ENCODE measurements around the gene SEC31A. TPM values are rescaled to one million over a fixed set of nuclear protein-coding genes. Genes with fewer than 3 reads are reported as not detected.
A peak's percentile ranks its signal among the peaks of the same experiment; 100 is the strongest.

SEC31A gene
- total RNA-seq, 5 donors from 2014 or later (not counting 1 experiment from before 2014, with no cell fraction given): 107 to 146 (median 130) TPM

- DNase-seq (peak in 1 of 35 experiments; percentile 16), ATAC-seq (replicated peaks in 1 of 4) (no peak)
- no peaks in the 10 kb centered on the region for H3K9me3 Mint-ChIP-seq
- Histone ChIP-seq H3K27me3 (replicated peaks in 1 of 2; ENCODE audit: control insufficient read depth in 2 of 2, extremely low read depth in 1 of 2, insufficient read depth in 2 of 2, low read length in 1 of 2) (no peaks in the 10 kb centered on the region), H3K9me3 (no peaks in the 10 kb centered on the region), H3K4me3 (ENCODE audit: control insufficient read depth in 1 of 2, extremely low read depth in 1 of 2, low read length in 1 of 2) (peak overlapping the region; percentile 77 to 85), H3K4me1 (ENCODE audit: control insufficient read depth in 1 of 2, extremely low read depth in 1 of 2, insufficient read depth in 2 of 2, low read length in 2 of 2) (peaks cover 3 to 24% of the 10 kb centered on the region in 2 experiments), H3K36me3 (ENCODE audit: control insufficient read depth in 2 of 2, extremely low read depth in 1 of 2, insufficient read depth in 1 of 2, low read length in 1 of 2) (peaks cover 0 to 11% of the 10 kb centered on the region in 2 donors), H3K27ac (ENCODE audit: low read length) (peak overlapping the region; percentile 91)
- CTCF ChIA-PET: interaction anchor here (0.6 to 2.5 kb wide), 15 partner anchors 8 to 525 kb away, joined by 3 to 23 read pairs (median 5); partner anchors contain the start of genes COPS4 (in 1 of the 2), COQ2 (in 1 of the 2), HNRNPD (in 1 of the 2) and LIN54 (in 1 of the 2)
- no peaks in the 10 kb centered on the region for H3K27me3 Mint-ChIP-seq
- WGBS (ENCODE audit: insufficient coverage): 0% methylated on average over 2 of the region's 4 CpGs
- POLR2A ChIA-PET: interaction anchor here (0.5 to 2.3 kb wide), 9 partner anchors 10 to 555 kb away, joined by 3 to 20 read pairs (median 8); partner anchors contain the start of genes COPS4 (in 1 of the 2) and LIN54 (in 1 of the 2)
- no peak overlapping the region for H3K27ac Mint-ChIP-seq
- no peak overlapping the region for H3K4me3 Mint-ChIP-seq
- peaks cover 11 to 18% (median 14%) of the 10 kb centered on the region in 3 donors for H3K4me1 Mint-ChIP-seq
- H3K36me3 Mint-ChIP-seq: peaks cover 12% of the 10 kb centered on the region
Measured at GRCh38 chr4:82899374-82900065, 8.6 kb upstream of the SEC31A start.

- ATAC-seq (replicated peaks in 1 of 4) (no peak), DNase-seq (peak in 7 of 35 experiments; percentile 4 to 53 (median 9))
- H3K27me3 Mint-ChIP-seq: no peaks in the 10 kb centered on the region
- H3K27ac ChIP-seq (ENCODE audit: low read length): peak overlapping the region; percentile 91
- POLR2A ChIA-PET: interaction anchor here (0.6 to 2.3 kb wide), 3 partner anchors 108 to 136 kb away, joined by 5 to 20 read pairs (median 12); partner anchors contain the start of genes COPS4 (in 1 of the 2) and LIN54 (in 1 of the 2)
- peaks cover 3 to 20% of the 10 kb centered on the region in 2 donors for H3K36me3 ChIP-seq (ENCODE audit: control insufficient read depth in 2 of 2, extremely low read depth in 1 of 2, insufficient read depth in 1 of 2, low read length in 1 of 2)
- H3K36me3 Mint-ChIP-seq: peaks cover 20% of the 10 kb centered on the region
- H3K9me3 Mint-ChIP-seq: no peaks in the 10 kb centered on the region
- H3K27me3 ChIP-seq (replicated peaks in 1 of 2; ENCODE audit: control insufficient read depth in 2 of 2, extremely low read depth in 1 of 2, insufficient read depth in 2 of 2, low read length in 1 of 2): no peaks in the 10 kb centered on the region
- peaks cover 3 to 24% of the 10 kb centered on the region in 2 experiments for H3K4me1 ChIP-seq (ENCODE audit: control insufficient read depth in 1 of 2, extremely low read depth in 1 of 2, insufficient read depth in 2 of 2, low read length in 2 of 2)
- peaks cover 11 to 16% (median 11%) of the 10 kb centered on the region in 3 donors for H3K4me1 Mint-ChIP-seq
- H3K4me3 ChIP-seq (ENCODE audit: control insufficient read depth in 1 of 2, extremely low read depth in 1 of 2, low read length in 1 of 2): peak overlapping the region in 1 of 2 donors; percentile 17
- no CpG with 5 or more reads among the region's 7 CpGs for WGBS (ENCODE audit: insufficient coverage)
- no peak overlapping the region for H3K27ac Mint-ChIP-seq
- CTCF ChIA-PET: interaction anchor here in 1 of 2 donors (0.5 to 2.5 kb wide), 7 partner anchors 9 to 227 kb away, joined by 3 to 23 read pairs (median 6); partner anchors contain the start of genes COPS4 and LIN54
- no peak overlapping the region for H3K4me3 Mint-ChIP-seq
- no peaks in the 10 kb centered on the region for H3K9me3 ChIP-seq
Measured at GRCh38 chr4:82898322-82899243, 7.6 kb upstream of the SEC31A start.

DNA sequence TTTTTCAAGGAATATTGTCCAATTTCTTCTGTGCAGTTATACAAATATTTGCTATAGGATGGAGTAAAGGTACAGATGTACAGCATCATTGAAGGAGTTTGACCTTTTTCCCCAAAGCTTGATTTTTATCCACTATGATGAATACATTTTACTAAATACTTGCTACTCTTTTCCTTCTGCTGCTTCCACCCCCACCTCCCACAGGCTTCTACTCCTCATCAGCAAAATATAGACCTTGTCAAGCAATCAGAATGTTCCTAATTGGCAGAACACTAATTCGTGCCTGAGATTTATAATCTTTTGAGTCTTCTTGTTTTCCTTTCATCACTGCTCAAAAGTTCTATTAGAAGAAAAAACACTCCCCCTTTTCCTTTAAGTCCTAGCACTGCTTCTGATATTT, 5.8 kb upstream of the SEC31A start:
- CTCF ChIA-PET: interaction anchor here in 1 of 2 donors (1.5 kb wide), 2 partner anchors 45 to 467 kb away, joined by 5 to 8 read pairs; no protein-coding TSS in a partner anchor
- H3K4me1 Mint-ChIP-seq: peaks cover 17 to 20% (median 19%) of the 10 kb centered on the region in 3 donors

DNA sequence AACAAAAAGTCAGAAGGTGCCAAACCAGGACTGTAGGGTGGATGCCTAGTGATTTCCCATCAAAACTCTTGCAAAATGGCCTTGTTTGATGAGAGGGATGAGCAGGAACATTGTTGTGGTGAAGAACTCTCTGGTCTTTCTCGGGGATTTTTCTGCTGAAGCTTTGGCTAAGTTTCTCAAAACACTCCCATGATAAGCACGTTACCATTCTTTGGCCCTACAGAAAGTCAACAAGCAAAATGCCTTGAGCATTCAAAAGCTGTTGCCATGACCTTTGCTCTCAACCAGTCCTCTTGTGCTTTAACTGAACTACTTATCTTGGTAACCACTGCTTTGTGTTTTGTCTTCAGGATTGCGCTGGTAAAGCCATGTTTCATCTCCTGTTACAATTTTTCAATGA, 3.0 kb upstream of the SEC31A start:
- Mint-ChIP-seq H3K27ac (no peak overlapping the region), H3K36me3 (peaks cover 22% of the 10 kb centered on the region), H3K27me3 (no peaks in the 10 kb centered on the region), H3K9me3 (no peaks in the 10 kb centered on the region), H3K4me3 (no peak overlapping the region), H3K4me1 (peaks cover 32 to 38% (median 34%) of the 10 kb centered on the region in 3 donors)
- CTCF ChIA-PET: interaction anchor here in 1 of 2 donors (0.8 kb wide), 1 partner anchor 10 kb away, joined by 3 read pairs; no protein-coding TSS in a partner anchor
- WGBS (ENCODE audit: insufficient coverage): 100% methylated on average over 2 of the region's 3 CpGs
- Histone ChIP-seq H3K4me1 (ENCODE audit: control insufficient read depth in 1 of 2, extremely low read depth in 1 of 2, insufficient read depth in 2 of 2, low read length in 2 of 2) (peaks cover 13 to 23% of the 10 kb centered on the region in 2 experiments), H3K36me3 (ENCODE audit: control insufficient read depth in 2 of 2, extremely low read depth in 1 of 2, insufficient read depth in 1 of 2, low read length in 1 of 2) (peaks cover 3 to 20% of the 10 kb centered on the region in 2 donors), H3K4me3 (ENCODE audit: control insufficient read depth in 1 of 2, extremely low read depth in 1 of 2, low read length in 1 of 2) (no peak overlapping the region), H3K27me3 (replicated peaks in 1 of 2; ENCODE audit: control insufficient read depth in 2 of 2, extremely low read depth in 1 of 2, insufficient read depth in 2 of 2, low read length in 1 of 2) (no peaks in the 10 kb centered on the region), H3K27ac (ENCODE audit: low read length) (no peak overlapping the region), H3K9me3 (no peaks in the 10 kb centered on the region)
- POLR2A ChIA-PET: interaction anchor here in 1 of 2 donors (0.5 kb wide), 1 partner anchor 563 kb away, joined by 4 read pairs; no protein-coding TSS in a partner anchor
- no peak for ATAC-seq (replicated peaks in 1 of 4)
- no peak for DNase-seq

More for the DNA sequence above, 5.8 kb upstream of the SEC31A start:
- Mint-ChIP-seq H3K4me3 (no peak overlapping the region), H3K27ac (peak overlapping the region in 1 of 2 donors; percentile 59), H3K36me3 (peaks cover 22% of the 10 kb centered on the region), H3K9me3 (no peaks in the 10 kb centered on the region), H3K27me3 (no peaks in the 10 kb centered on the region)
- no CpG with 5 or more reads among the region's 1 CpG for WGBS (ENCODE audit: insufficient coverage)
- POLR2A ChIA-PET: interaction anchor here in 1 of 2 donors (0.7 kb wide), 1 partner anchor 558 kb away, joined by 3 read pairs; no protein-coding TSS in a partner anchor
- Histone ChIP-seq H3K27me3 (replicated peaks in 1 of 2; ENCODE audit: control insufficient read depth in 2 of 2, extremely low read depth in 1 of 2, insufficient read depth in 2 of 2, low read length in 1 of 2) (no peaks in the 10 kb centered on the region), H3K27ac (ENCODE audit: low read length) (no peak overlapping the region), H3K4me3 (ENCODE audit: control insufficient read depth in 1 of 2, extremely low read depth in 1 of 2, low read length in 1 of 2) (no peak overlapping the region), H3K4me1 (ENCODE audit: control insufficient read depth in 1 of 2, extremely low read depth in 1 of 2, insufficient read depth in 2 of 2, low read length in 2 of 2) (peaks cover 5 to 27% of the 10 kb centered on the region in 2 experiments), H3K9me3 (no peaks in the 10 kb centered on the region), H3K36me3 (ENCODE audit: control insufficient read depth in 2 of 2, extremely low read depth in 1 of 2, insufficient read depth in 1 of 2, low read length in 1 of 2) (peaks cover 3 to 20% of the 10 kb centered on the region in 2 donors)
- ATAC-seq (replicated peaks in 1 of 4): no peak
- DNase-seq: no peak

GRCh38 chr4:82892467-82892802, 1.5 kb upstream of the SEC31A start:
- H3K9me3 Mint-ChIP-seq: no peaks in the 10 kb centered on the region
- H3K27me3 Mint-ChIP-seq: no peaks in the 10 kb centered on the region
- H3K36me3 Mint-ChIP-seq: peaks cover 22% of the 10 kb centered on the region
- no peak overlapping the region for H3K27ac ChIP-seq (ENCODE audit: low read length)
- H3K4me3 ChIP-seq (ENCODE audit: control insufficient read depth in 1 of 2, extremely low read depth in 1 of 2, low read length in 1 of 2): no peak overlapping the region
- CTCF ChIA-PET: interaction anchor here (0.6 to 1.9 kb wide), 3 partner anchors 8 to 449 kb away, joined by 3 to 8 read pairs (median 6); partner anchors contain the start of gene THAP9 (in 1 of the 2)
- H3K36me3 ChIP-seq (ENCODE audit: control insufficient read depth in 2 of 2, extremely low read depth in 1 of 2, insufficient read depth in 1 of 2, low read length in 1 of 2): peaks cover 3 to 18% of the 10 kb centered on the region in 2 donors
- H3K4me1 Mint-ChIP-seq: peaks cover 38 to 45% (median 40%) of the 10 kb centered on the region in 3 donors
- WGBS (ENCODE audit: insufficient coverage): no CpG with 5 or more reads among the region's 1 CpG
- H3K9me3 ChIP-seq: no peaks in the 10 kb centered on the region
- H3K4me3 Mint-ChIP-seq: peak overlapping the region; percentile 47 to 90 (median 88)
- no peak for DNase-seq
- H3K27ac Mint-ChIP-seq: peak overlapping the region; percentile 46 to 97
- ATAC-seq (replicated peaks in 1 of 4): no peak
- POLR2A ChIA-PET: no interaction called here
- peaks cover 14 to 18% of the 10 kb centered on the region in 2 experiments for H3K4me1 ChIP-seq (ENCODE audit: control insufficient read depth in 1 of 2, extremely low read depth in 1 of 2, insufficient read depth in 2 of 2, low read length in 2 of 2)
- no peaks in the 10 kb centered on the region for H3K27me3 ChIP-seq (replicated peaks in 1 of 2; ENCODE audit: control insufficient read depth in 2 of 2, extremely low read depth in 1 of 2, insufficient read depth in 2 of 2, low read length in 1 of 2)
